Measurements from ENCODE around the gene DOC2A.

The DOC2A gene

DNA sequence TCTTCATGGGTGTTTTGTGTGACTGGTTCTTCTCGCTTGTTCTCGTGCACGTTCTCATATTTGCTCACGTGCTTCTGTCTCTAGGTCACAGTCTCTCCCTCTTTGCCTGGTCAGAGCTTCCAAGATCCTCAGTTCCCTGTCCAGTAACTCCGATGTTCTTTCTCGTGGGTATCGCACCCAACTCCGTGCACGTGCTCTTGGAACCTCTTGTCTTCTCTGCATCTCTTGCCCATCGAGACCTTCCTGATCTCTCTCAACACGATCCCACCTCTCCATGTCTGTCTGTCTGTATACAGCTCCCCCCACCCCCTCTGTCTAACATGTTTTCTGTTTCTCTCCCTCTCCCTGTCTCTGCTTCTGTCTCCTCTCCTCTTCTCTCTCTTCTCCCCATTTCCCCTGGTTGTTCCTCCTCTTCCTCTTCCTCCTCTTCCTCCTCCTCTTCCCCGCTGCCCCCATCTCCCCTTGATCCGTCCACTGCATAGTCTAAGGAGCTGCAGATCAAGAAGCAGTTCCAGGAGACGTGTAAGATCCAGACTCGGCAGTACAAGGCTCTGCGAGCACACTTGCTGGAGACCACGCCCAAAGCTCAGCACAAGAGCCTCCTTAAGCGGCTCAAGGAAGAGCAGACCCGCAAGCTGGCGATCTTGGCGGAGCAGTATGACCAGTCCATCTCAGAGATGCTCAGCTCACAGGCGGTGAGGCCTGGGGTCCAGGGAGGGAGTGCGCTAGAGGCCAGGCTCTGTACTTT lies 21.5 kb downstream of the DOC2A start:
- DNase-seq (ENCODE audit: low read depth in 2 of 2) = no peak

- no peak for DNase-seq (ENCODE audit: low read depth in 2 of 2)
These were observed 22.3 kb downstream of the DOC2A start for GRCh38 chr16:29988346-29989075.

GRCh38 chr16:29987371-29988085 lies 23.3 kb downstream of the DOC2A start:
- DNase-seq (ENCODE audit: low read depth in 2 of 2) = no peak

- DNase-seq (ENCODE audit: low read depth in 2 of 2) = no peak
These were observed 23.9 kb downstream of the DOC2A start for GRCh38 chr16:29986931-29987330.

DNA sequence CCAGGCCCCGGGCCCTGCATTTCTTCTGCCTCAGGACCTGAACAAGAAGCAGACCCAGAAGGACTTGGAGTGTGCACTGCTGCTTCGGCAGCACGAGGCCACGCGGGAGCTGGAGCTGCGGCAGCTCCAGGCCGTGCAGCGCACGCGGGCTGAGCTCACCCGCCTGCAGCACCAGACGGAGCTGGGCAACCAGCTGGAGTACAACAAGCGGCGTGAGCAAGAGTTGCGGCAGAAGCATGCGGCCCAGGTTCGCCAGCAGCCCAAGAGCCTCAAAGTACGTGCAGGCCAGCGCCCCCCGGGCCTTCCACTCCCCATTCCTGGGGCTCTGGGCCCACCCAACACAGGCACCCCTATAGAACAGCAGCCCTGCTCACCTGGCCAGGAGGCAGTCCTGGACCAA lies 24.6 kb downstream of the DOC2A start:
- DNase-seq (ENCODE audit: low read depth in 2 of 2) = no peak

GRCh38 chr16:29985271-29985811 lies 25.5 kb downstream of the DOC2A start:
- DNase-seq (ENCODE audit: low read depth in 2 of 2) = no peak

DNA sequence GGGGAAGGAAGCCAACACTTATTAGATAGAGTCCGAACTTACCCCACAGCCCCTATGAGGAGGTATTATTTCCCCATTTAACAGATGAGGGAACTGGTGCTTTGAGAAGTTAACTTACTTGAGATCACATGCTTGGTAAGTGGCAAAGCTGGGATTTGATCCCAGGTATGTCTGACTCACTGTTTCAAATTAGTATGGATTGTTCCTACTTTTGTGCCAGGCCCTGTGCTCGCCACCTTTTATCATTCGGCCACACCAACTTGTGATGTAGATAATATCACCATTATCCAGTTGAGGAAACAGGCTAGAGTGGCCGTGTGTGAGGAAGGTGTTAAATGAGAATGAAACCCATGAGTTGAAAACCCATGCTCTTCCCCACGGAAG lies 26.1 kb downstream of the DOC2A start:
- DNase-seq (ENCODE audit: low read depth in 2 of 2) = no peak

DNA sequence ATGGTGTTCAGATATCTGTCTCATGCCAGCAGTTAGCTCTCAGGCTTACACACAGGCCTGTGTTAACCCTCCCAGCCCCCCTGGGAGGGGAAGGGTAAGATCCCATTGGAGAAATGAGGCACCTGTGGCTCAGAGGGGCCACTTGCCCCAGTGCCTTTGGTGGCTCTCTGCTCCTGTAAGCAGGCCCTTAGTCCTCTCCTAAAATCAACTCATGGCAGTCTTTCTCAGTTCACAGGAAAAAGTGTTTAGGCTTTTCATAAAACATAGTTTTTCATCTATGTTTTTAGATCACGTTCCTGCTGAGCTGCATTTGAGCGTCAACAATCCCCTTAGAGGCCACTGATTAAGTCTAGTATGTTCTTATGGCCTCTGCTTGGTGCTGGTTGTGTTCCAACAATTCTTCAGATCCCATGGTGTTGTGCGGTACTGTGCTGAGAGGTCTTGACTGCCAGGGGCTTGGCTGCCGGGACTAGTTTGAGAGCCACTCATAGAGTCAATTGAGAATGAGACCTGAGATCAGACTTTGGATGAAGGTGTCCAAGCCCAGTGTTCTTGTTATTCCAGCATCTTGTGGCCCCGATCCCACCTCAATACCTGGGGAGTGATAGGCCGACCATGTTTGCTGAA lies 26.6 kb downstream of the DOC2A start:
- no peak for DNase-seq (ENCODE audit: low read depth in 2 of 2)

DNA sequence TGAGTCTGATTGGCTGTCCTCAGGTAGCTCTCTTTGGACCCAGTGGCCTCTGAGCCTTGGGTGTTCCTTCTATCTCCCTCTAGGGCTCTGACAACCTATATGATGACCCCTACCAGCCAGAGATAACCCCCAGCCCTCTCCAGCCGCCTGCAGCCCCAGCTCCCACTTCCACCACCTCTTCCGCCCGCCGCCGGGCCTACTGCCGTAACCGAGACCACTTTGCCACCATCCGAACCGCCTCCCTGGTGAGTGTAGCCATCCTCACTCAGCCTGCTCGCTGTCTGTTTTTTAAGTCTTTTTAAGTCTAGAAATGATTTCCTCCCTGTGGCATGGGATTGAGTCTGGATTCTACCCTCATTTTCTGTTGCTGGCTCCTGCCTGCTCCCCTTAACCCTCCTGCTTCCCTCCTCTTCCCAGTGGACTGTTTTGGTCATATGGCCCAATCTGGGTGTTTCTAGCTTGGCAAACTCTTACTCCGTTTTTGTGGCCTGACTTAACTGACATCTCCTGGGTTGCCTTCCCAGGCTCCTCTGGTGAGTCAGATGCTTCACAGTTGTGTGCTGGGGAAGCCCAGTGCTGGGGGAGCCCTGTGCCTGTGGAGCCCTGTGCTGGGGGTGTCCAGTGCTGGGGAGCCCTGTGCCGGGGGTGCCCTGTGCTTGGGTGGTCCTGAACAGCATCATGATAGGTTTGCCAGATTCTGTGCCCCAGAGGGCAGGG lies 27.2 kb downstream of the DOC2A start:
- DNase-seq (ENCODE audit: low read depth in 2 of 2) = no peak

DNA sequence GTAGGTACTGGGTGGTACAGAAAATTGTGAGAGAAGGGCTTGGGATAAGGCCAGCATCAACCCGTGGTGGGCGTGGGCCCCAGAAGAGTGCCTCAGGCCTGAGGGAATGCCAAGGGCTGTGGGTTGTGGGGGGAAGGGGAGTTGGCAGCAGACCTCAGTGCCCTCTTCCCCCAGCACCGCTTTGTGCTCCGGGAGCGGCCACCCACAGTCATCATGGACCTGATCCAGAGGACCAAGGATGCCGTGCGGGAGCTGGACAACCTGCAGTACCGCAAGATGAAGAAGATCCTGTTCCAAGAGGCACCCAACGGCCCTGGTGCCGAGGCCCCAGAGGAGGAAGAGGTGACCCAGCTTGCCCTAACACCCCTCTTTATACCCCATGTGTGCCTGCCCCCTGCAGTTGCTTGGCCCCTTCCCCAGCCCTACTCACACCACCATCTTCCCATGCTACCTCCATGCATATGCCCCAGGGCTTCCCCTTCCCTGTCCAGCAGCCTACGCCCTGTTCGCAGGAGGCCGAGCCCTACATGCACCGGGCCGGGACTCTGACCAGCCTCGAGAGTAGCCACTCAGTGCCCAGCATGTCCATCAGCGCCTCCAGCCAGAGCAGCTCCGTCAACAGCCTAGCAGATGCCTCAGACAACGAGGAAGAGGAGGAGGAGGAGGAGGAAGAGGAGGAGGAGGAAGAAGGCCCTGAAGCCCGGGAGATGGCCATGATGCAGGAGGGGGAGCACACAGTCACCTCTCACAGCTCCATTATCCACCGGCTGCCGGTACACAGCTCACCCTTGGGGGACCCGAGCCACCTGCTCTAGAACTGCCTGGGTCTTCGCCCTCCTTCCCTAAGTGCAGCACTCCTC lies 28.0 kb downstream of the DOC2A start:
- DNase-seq (ENCODE audit: low read depth in 2 of 2) = no peak

- no peak for DNase-seq (ENCODE audit: low read depth in 2 of 2)
These were observed 32.1 kb downstream of the DOC2A start for GRCh38 chr16:29978564-29979270.

GRCh38 chr16:29978081-29978480 lies 32.7 kb downstream of the DOC2A start:
- DNase-seq (ENCODE audit: low read depth in 2 of 2) = no peak

- DNase-seq (ENCODE audit: low read depth in 2 of 2) = no peak
These were observed 33.6 kb downstream of the DOC2A start for GRCh38 chr16:29977063-29977825.

DNA sequence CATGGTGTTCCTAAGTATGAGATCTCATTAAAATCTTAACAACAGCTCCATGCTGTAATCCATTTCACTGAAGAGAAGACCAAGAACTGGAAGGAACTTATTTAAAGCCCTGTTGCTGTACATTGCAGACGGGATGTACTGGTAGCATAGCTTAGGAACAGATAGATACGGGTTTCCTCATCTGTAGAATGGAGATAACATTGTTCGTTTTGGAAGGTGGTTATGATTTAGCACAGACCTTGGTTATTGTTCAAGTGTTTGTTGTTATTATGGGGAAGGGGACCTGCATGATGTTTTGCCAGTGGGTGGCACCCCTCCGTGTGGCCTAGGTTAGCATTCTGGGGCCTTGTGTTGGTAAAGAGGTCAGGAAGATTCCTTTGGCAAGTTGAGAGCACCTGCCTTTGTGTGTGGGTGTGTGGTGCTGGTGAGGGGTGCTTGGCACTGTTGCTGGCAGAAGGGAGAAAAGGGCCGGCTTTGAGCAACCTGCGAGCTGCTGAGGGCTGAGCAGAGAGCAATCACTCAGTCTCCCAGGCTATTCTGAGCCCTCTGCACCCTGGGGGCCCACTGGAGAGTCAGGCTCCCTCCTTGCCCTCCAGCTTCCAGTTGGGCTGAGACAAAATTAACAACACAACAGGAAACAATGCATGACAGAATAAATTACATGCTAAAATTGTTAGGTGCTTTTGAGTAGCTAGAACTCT lies 34.9 kb downstream of the DOC2A start:
- DNase-seq (ENCODE audit: low read depth in 2 of 2) = no peak

DNA sequence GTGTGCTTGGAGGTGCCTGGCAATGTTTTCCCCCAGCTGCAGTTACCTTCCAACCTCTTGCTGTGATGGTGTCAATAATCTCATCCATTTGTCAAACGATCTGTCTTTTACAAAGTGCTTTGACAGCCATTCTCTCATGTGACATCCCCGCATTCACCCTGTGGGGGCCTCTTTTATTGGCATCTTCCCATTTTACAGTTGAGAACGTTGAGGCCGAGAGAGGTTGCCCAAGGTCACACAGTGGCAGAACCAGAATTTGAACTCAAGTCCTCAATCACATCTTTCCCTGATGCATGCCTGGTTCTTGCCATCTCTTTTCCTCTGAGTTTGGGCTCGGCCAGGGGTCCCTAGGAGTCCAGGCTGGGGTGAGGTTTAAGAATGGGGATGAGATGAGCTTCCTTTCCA lies 35.7 kb downstream of the DOC2A start:
- DNase-seq (ENCODE audit: low read depth in 2 of 2) = no peak

DNA sequence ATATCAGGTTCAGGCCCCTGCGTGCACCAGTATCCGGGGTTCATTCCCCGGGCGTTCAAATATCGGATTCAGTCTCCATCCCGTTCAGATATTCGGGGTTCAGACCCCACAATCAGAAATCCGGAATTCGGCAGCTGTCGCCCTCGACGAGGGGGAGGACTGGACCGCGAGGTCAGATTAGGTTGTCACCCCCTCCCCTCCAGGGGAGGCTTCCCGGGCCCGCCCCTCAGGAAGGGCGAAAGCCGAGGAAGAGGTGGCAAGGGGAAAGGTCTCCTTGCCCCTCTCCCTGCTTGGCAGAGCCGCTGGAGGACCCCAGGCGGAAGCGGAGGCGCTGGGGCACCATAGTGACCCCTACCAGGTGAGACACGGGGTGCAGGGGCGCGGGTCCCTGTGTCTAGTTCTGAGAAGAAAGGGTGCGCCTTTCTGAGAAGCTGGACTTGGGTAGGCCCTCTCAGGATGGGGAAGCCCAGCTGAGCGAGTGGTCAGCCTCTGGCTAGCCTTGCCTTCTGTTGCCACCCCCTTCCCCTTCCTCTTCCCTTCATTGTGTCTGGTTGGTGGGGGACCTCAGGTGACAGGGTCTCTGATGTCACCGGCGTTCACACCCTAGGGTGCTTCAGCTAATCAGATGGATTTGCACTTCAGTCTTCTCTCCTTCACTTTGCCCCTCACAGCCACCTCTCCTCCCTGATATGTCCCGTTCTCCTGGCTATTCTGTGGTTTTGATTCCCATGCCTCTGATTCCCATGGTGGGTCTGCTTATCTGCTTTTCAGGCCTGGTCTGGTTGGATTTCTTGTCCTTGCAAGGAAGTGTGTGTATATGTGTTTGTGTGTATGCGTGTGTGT lies 36.3 kb downstream of the DOC2A start:
- DNase-seq (ENCODE audit: low read depth in 2 of 2) = no peak

Measured in stimulated activated CD8-positive, alpha-beta memory T cell treated with anti-CD3 and anti-CD28 coated beads, Interleukin-15, amount 100 ng/mL, for 48 hours (primary cell).